Right atrium auricular region (tissue), 2 donors: Measurements from ENCODE around the gene MAX. TPM values are rescaled to one million over a fixed set of nuclear protein-coding genes. Genes with fewer than 3 reads are reported as not detected.

Source experiments
- DNase-seq: peaks from one replicate; pipeline ENCODE4 v3.0.0-alpha.2; 2019; ENCODE audit warnings: low spot score
- H3K27ac ChIP-seq, 2 donors: fragments of 200-600 bp; sonication (generic); 1 replicate in 1 of 2; 2 replicates in 1 of 2; pipeline ENCODE4 v1.5.1; 2016 to 2019
- H3K27me3 ChIP-seq, 2 donors: fragments of 200-600 bp; sonication (generic); one replicate each; pipeline versions ENCODE4 v1.5.1 to v1.6.0; 2017 to 2019
- H3K36me3 ChIP-seq: fragments of 200-600 bp; sonication (generic); one replicate; pipeline ENCODE4 v1.5.1; 2016
- H3K4me1 ChIP-seq, 2 donors: fragments of 200-600 bp; sonication (generic); one replicate each; pipeline versions ENCODE4 v1.5.1 to v1.6.0; 2017 to 2019
- H3K4me3 ChIP-seq, 2 donors: fragments of 200-600 bp; sonication (generic); 1 replicate in 1 of 2; 2 replicates in 1 of 2; pipeline ENCODE4 v1.5.1; 2017 to 2019; ENCODE audit warnings: mild to moderate bottlenecking in 1 of 2, moderate library complexity in 1 of 2
- H3K9me3 ChIP-seq, 2 donors: fragments of 200-600 bp; sonication (generic); one replicate each; pipeline ENCODE4 v1.5.1; 2019
- CTCF ChIP-seq, 2 donors: fragments of 200-600 bp; sonication (generic); IDR thresholded peaks; one replicate each; pipeline ENCODE4 v1.5.1; 2019; ENCODE audit warnings: antibody characterized with exemption in 2 of 2
- microRNA-seq, 2 donors: library from miRNA; unstranded; fragments of <30 nt; microRNA quantifications; one replicate each; pipeline ENCODE4, GENCODE V29; 2016 to 2017; ENCODE audit warnings: borderline number of aligned reads in 2 of 2, borderline replicate concordance in 1 of 2
- total RNA-seq, 2 donors: library from RNA; depleted of rRNA; stranded (reverse); fragments of >200 nt; gene quantifications; one replicate each; pipeline ENCODE4 v1.1.0, GENCODE V29; 2016

Gene MAX
- total RNA-seq, 2 donors from 2014 or later = 37.0 to 67.5 TPM

- no peak for DNase-seq
- TF ChIP-seq CTCF (IDR thresholded peaks at IDR 0.05) = no peak
- Histone ChIP-seq H3K4me1 (no peaks in the 10 kb centered on the region), H3K36me3 (peaks cover 6% of the 10 kb centered on the region), H3K27me3 (no peaks in the 10 kb centered on the region), H3K4me3 (no peak overlapping the region), H3K27ac (no peak overlapping the region), H3K9me3 (no peaks in the 10 kb centered on the region)
These were observed 73.4 kb downstream of the MAX start for GRCh38 chr14:65028937-65029336.

- Histone ChIP-seq H3K36me3 (peaks cover under 1% of the 10 kb centered on the region), H3K27ac (no peak overlapping the region)
These were observed 75.1 kb downstream of the MAX start for GRCh38 chr14:65027127-65027799.

GRCh38 chr14:65026526-65026925 is 75.8 kb downstream of the MAX start:
- DNase-seq = no peak
- no peak overlapping the region for H3K27ac ChIP-seq
- no peak for TF ChIP-seq CTCF (IDR thresholded peaks at IDR 0.05)
- H3K36me3 ChIP-seq = no peaks in the 10 kb centered on the region
- no peaks in the 10 kb centered on the region for H3K27me3 ChIP-seq
- H3K9me3 ChIP-seq = no peaks in the 10 kb centered on the region
- H3K4me3 ChIP-seq = no peak overlapping the region
- no peaks in the 10 kb centered on the region for H3K4me1 ChIP-seq

More at GRCh38 chr14:65027127-65027799, 75.1 kb downstream of the MAX start:
- no peak for DNase-seq
- Histone ChIP-seq H3K9me3 (no peaks in the 10 kb centered on the region), H3K27me3 (no peaks in the 10 kb centered on the region), H3K4me1 (no peaks in the 10 kb centered on the region), H3K4me3 (no peak overlapping the region)
- no peak for TF ChIP-seq CTCF (IDR thresholded peaks at IDR 0.05)

GRCh38 chr14:65025818-65026217 is 76.5 kb downstream of the MAX start:
- Histone ChIP-seq H3K9me3 (no peaks in the 10 kb centered on the region), H3K27ac (no peak overlapping the region), H3K4me3 (no peak overlapping the region), H3K27me3 (no peaks in the 10 kb centered on the region), H3K36me3 (no peaks in the 10 kb centered on the region), H3K4me1 (no peaks in the 10 kb centered on the region)
- DNase-seq = no peak
- TF ChIP-seq CTCF (IDR thresholded peaks at IDR 0.05) = no peak

Small RNA genes lying within 50 kb of the gene (microRNA-seq; reads per million reads assigned to microRNA genes)
- 0 reads per million in 2 donors for gene MIR4706

Other genes with a start within 250 kb of the MAX start
- 100 to 1,000 TPM in 1 of 2 donors, 10 to 100 TPM in 1; 84.4 to 102 TPM for gene SPTB, start 222.6 kb downstream of the MAX start, total RNA-seq
- gene CHURC1, start 188.1 kb downstream of the MAX start, total RNA-seq = 100 to 1,000 TPM in 1 of 2 donors, 10 to 100 TPM in 1; 70.9 to 102 TPM
- gene GPX2, start 159.8 kb downstream of the MAX start, total RNA-seq = not detected
- 10 to 100 TPM in 1 of 2 donors, 1 to 10 TPM in 1; 9.8 to 69.0 TPM for gene RAB15, start 130.2 kb downstream of the MAX start, total RNA-seq
- 10 to 100 TPM; 11.2 to 14.2 TPM for gene FNTB, start 115.6 kb downstream of the MAX start, total RNA-seq